CD4-positive, alpha-beta T cell treated with Interleukin-6 for 4 hours (primary cell): ENCODE results near the gene UQCRFS1.
"Not testable (repeated sequence)": the region's sequence is repeated elsewhere in the genome, so short reads cannot be mapped to it uniquely, and the experiment has no call there.

ENCODE experiments used
- DNase-seq: peaks from one replicate; pipeline ENCODE4 v3.0.0-alpha.2; 2020; ENCODE audit warnings: mixed read lengths

UQCRFS1 gene

DNA sequence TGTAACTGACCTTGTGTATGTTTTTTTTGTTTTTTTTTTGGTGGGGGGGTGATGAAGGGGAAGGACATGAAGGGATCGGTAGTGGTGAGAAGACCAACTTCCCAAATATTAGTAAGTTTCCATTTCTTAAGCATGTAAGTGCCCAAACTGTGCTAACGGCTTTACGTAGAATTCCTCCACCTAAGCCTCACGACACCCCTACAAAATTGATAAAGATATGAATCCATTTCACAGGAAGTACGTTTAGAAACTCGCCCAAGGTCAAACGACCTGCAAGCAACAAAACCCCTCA lies 649 bp downstream of the UQCRFS1 start:
- no peak for DNase-seq

GRCh38 chr19:29211562-29212355 lies 1.2 kb downstream of the UQCRFS1 start:
- no peak for DNase-seq

GRCh38 chr19:29211041-29211440 lies 1.9 kb downstream of the UQCRFS1 start:
- not testable (repeated sequence) for DNase-seq

GRCh38 chr19:29210502-29210901 lies 2.4 kb downstream of the UQCRFS1 start:
- not testable (repeated sequence) for DNase-seq

DNA sequence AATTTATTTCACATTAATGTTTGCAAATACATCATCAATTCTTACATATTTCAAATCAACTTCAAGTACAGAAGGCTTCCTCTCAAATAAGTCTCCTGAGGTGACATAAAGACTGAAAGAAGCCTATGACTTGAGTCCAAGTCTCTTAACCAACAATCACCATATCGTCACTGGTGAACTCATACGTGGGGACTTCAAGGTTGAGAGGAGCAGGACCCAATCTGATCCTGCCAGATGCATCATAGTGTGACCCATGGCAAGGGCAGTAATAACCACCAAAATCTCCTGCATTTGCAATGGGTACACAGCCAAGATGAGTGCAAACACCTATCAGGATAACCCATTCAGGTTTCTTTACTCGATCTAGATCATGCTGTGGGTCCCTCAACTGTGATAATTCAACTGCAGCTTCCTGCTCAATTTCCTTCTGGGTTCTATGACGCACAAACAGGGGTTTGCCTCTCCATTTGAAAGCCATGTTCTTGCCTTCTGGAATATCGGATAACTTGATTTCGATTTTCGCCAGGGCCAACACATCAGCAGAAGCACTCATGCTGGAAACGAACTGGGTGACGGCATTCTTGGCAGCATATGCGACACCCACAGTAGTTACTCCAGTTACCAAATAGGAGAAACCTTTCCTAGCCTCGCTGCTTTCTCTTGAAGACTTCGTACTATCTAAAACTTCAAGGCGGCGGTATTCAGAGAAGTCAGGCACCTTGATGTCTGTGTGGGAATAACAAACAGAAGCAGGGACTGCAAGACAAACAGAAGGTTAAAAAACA lies 5.4 kb downstream of the UQCRFS1 start:
- DNase-seq, result not testable (repeated sequence)

DNA sequence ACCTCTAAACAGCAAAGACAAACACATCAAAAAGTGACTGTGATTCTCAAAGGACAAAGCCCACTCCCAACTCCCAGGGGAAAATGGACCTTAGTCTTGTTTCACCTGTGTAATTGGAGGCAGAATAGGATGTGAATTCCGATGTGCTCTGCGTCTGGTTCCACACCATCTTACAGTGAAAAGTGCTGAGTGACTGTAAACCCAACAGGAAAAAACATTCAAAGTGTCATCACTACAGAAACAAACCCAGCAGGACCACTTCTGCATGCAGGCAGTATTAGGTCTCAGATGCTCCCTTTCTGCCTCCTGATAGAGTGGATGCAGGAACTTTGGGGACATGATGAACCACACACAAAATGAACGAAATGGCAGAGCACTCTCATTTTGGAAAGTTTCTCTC lies 6.5 kb downstream of the UQCRFS1 start:
- DNase-seq, result no peak

GRCh38 chr19:29202281-29202680 lies 10.7 kb downstream of the UQCRFS1 start:
- no peak for DNase-seq

DNA sequence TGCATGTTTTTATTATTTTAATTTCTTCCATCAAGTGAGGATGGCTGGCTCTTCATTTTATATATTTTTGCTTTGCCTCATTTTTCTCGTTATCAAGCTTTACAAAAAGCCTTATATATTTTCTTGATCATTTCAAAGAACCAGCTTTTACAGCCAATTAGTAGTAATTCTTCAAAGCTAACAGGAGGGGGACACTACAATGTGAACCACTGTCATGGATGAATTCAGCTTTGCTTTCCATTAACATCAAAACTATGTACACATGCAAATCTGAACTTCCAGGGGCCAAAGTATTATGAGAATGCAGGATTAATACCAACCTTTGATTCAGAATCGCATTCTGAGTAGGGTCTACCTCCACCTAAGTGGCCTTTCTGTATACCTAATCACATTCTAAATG lies 11.1 kb downstream of the UQCRFS1 start:
- no peak for DNase-seq

GRCh38 chr19:29194658-29195057 lies 18.3 kb downstream of the UQCRFS1 start:
- DNase-seq, result no peak

- DNase-seq, result no peak
Measured at GRCh38 chr19:29193155-29193554, 19.8 kb downstream of the UQCRFS1 start.

DNA sequence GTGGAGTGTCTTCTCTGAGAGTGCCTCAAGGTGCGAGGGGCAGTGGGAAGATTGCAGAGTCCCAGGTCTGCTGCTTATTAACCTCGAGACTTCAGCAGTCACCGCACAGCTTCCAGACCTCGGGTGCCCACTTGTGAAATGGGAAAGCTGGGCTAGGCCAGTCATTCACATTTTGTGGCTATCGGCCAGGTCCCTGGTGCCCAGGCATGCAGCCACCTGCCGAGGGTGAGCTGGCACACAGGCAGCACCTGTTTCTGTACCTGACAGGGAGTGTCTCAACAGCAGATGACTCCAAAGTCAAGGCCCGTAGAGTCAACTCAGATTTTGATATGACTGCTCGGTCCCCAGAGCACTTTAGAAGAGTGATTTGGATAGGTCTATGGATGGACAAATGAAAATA lies 21.9 kb downstream of the UQCRFS1 start:
- DNase-seq, result no peak

DNA sequence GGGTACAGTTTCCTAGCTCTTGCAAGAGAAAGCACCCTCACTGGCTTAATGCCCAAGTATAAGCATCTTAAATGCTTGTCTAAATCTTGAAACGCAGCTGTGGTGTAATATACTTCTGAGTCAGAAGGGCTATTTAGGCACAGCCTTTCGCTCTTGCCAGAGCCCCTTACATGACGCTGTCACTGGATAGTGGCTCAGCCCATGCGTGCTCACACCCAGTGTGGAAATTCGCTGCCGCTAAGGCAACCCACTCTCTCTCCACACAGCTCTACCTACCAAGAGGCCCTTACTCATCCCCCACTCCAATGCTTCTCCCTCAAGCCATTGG lies 24.0 kb downstream of the UQCRFS1 start:
- DNase-seq, result no peak

DNA sequence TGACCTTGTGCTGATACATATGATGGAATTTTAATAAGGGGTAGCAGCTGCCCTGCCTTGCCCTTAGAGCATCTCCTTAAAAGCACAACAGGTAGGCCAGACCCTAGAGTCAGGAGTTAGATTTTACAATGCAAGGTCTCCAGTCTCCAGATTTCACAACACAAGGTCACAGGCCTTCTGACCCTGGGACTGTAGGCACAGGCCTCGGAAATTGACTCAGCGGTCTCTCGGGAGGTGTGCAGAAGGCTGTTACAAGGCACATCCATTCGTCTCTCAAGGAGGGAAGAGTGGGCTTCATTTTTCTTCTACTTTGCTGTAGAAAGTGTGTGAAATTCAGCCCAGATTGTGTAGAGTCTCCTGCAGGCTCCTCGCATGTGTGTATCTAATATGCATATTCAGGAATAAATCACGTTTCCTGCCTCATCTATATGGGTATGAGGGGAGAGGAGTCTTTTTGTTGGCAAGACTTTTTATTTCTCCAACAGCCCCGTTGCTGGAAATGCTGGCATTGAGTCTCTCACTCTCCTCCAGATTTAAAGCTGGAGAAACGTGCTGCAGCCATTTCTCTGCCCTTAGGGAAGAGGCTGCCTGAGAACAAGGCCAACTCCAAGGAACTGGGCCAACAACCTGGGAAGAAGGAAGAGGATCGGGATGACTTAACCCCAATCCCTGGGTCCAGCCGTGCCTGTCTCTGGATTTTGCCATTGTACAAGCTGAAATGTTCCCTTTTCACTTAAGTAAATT lies 24.5 kb downstream of the UQCRFS1 start:
- DNase-seq, result no peak

DNA sequence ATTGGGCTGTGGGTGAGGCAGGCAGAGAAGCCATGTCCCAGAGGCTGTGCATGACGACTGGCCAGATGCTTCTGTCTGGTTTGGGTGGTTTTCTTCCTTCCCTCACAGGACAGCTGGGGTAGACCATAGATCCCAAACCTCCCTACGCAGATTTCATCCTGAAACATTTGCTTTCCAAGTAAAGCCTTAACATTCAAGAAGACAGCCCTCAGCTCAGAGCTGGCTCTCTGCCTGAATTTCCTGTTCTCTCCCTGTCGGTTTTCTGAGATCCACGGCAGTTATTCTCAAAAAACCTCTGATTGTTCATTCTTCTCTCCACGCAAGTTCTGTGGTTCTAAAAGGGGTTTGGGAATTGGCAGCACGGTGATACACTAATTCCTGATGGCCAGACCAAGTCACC lies 25.3 kb downstream of the UQCRFS1 start:
- no peak for DNase-seq

- DNase-seq, result no peak
Measured at GRCh38 chr19:29185427-29185826, 27.5 kb downstream of the UQCRFS1 start.

DNA sequence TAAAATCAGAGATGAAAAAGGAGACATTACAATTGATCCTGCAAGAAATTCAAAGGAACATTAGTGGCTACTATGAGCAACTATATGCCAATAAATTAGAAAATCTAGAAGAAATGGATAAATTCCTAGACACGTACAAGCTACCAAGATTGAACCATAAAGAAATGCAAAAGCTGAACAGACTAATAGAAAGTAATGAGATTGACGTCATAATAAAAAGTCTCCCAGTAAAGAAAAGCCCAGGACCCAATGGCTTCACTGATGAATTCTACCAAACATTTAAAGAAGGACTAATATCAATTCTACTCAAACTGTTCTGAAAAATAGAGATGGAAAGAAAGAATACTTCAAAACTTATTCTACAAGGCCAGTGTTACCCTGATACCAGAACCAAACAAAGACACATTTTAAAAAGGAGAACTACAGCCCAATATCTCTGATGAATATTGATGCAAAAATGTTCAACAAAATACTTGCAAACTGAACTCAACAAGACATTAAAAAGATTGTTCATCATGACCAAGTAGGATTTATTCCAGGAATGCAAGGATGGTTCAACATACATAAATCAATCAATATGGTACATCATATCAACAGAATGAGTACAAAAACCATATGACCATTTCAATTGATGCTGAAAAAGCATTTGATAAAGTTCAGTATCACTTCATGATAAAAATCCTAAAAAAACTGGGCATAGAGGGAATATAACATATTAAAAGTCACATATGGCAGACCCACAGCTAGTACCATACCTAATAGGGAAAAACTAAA lies 35.8 kb downstream of the UQCRFS1 start:
- no peak for DNase-seq

GRCh38 chr19:29173896-29174295 lies 39.1 kb downstream of the UQCRFS1 start:
- DNase-seq, result no peak

DNA sequence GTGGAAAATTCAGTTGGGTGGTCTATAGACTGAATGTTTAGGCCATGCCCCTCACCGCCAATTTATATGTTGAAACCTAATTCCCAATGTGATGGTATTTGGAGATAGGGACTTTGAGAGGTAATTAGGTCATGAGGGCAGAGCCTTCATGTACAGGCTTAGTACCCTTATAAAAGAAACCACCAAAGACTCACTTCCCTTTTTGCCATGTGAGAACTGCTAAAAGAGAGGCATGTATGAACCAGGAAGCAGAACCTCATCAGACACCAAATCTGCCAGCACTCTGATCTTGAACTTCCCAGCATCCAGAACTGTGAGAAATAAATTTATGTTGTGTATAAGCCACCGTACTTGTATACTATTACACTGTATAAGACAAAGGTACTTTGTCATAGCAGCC lies 40.6 kb downstream of the UQCRFS1 start:
- DNase-seq, result no peak

- DNase-seq, result no peak
Measured at GRCh38 chr19:29171525-29171924, 41.4 kb downstream of the UQCRFS1 start.

DNA sequence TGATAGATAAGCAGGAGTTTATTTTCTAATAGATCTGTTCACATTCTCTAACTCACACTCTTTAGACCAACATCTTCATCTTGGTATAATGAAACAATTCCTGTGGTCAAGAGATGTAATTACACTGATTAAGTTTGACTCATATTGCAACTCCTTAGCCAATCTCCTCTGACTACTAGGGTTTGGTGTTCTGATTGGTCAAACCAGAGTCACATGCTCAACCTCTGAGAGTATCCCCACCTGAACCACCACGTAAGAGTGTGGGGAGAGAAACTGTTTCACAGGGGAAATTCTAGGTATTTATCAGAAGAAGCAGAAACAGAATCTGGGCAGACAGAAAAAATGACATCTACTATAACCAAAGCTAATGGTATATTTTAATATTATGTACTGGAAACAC lies 42.4 kb downstream of the UQCRFS1 start:
- no peak for DNase-seq

DNA sequence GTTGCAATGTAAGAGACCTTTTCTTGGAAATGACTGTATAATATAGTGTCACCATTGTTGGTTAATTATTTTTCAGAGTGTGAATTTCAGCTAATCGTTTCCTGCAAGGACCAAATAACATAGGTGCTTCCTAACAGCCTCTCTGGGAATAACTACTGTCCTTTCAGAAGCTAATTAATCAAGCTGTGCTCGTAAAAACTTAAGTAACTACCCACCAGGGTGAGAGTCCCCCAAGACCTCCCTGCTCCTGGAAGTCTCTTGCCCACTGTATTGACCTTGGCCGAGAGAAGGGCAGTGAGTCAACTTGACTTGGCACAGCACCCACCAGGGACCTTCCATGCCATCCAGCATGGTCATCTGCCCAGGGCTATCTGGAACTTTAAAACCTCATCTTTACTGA lies 50.3 kb downstream of the UQCRFS1 start:
- no peak for DNase-seq

DNA sequence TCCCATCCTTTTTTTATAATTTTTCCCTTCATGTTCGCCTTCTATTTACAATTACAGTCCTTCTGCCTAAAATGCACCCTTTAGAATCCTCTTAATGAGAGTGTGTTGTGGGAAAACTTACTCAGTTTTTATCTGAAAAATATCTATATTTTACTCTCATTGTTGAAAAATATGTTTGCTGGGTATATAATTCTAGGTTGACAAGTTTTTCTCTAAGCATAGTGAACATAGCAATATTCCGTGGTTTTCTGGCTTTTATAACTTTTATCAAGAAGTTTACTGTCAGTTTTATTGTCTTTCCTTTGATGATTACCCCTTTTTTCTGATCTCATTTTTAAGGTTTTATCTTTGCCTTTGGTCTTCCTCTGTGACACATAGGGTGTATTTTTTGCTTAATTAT lies 57.3 kb downstream of the UQCRFS1 start:
- DNase-seq, result no peak
